Measurements from ENCODE around the gene FAM118A.
"Not testable (repeated sequence)": the region's sequence is repeated elsewhere in the genome, so short reads cannot be mapped to it uniquely, and the experiment has no call there.

Gene FAM118A

DNA sequence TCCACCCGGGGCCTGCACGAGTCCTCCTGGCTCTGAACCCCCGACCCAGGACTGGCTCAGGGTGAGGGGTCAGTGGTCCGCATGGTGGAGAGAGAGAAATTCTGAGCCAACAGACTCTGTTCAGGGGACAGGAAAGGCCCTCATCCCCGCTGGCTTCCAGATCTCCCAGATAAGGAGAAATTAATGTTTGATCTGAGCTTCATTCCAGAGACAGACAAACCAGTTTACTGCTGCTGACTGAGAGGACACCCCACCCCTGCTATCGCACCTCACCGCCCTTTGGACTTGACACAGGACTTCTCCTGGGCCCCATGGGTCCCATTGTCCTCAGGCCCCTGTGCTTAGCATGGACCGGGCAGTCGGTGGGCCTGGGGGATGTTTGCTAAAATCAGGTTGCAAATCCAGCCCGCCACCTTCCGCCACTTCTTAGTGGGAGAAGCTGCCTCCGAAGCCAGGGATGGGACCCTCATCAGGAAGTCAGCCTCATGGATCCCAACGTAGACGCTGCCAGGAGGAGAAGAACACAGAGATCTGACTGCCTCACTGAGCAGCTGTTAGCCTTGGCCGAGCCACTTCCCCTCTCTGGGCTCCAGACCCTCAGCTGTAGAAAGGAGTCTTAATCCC, 36.2 kb upstream of the FAM118A start:
- no peak for TF ChIP-seq CTCF (IDR thresholded peaks at IDR 0.05; ENCODE audit: insufficient read depth, low read depth, low read length, missing control alignments)
- no peak for DNase-seq (ENCODE audit: low read depth)
- H3K4me3 ChIP-seq (ENCODE audit: low read depth, low read length): no peak overlapping the region

GRCh38 chr22:45276507-45277105, 33.1 kb upstream of the FAM118A start:
- no peak for DNase-seq (ENCODE audit: low read depth)
- TF ChIP-seq CTCF (IDR thresholded peaks at IDR 0.05; ENCODE audit: insufficient read depth, low read depth, low read length, missing control alignments): no peak
- no peak overlapping the region for H3K4me3 ChIP-seq (ENCODE audit: low read depth, low read length)

DNA sequence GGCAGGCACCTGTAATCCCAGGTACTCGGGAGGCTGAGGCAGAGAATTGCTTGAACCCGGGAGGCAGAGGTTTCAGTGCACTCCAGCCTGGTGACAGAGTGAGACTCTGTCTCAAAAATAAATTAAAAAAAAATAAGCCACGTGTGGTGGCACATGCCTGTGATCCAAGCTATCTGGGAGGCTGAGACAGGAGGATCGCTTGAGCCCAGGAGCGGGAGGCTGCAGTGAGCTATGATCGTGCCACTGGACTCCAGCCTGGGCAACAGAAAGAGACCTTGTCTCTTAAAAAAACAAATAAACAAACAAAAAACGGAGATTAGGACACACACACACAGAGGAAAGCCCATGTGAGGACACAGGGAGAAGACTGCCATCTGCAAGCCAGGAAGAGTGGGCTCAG, 32.0 kb upstream of the FAM118A start:
- not testable (repeated sequence) for DNase-seq (ENCODE audit: low read depth); H3K4me3 ChIP-seq (ENCODE audit: low read depth, low read length)

DNA sequence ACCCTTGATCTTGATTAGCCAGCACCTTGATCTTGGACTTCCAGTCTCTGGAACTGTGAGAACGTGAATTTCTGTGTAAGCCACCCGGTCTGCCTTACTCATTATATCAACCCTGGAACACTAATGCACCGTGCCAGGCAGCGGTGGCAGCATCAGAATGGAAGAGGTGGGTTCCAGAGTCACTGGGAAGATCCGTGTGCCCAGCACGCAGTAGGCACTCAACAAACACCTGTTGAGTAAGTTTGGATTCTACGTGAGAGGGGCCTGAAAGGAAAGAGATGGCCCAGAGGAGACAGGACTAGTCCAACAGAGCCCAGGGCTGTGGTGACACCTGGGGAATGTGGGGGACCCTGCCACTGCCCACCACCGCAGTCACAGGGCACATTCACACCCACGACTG, 31.6 kb upstream of the FAM118A start:
- no peak for TF ChIP-seq CTCF (IDR thresholded peaks at IDR 0.05; ENCODE audit: insufficient read depth, low read depth, low read length, missing control alignments)
- no peak for DNase-seq (ENCODE audit: low read depth)
- no peak overlapping the region for H3K4me3 ChIP-seq (ENCODE audit: low read depth, low read length)

DNA sequence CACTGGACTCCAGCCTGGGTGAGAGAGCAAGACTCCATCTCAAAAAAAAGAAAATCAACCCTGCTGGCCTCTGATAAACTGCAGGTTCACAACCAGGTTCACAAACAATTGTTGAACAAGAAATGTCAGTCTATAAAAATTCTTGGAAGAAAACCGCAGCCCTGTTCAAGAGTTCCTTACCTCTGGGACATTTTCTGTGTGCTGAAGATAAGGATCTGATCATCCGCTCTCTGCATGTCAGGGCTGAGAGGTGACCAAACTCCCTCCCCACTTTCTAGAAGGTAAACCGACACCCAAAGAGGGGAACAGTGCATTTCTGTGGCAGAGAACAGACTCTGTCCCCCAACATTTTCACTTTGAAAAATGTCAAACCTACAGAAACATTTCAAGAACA, 29.1 kb upstream of the FAM118A start:
- no peak for DNase-seq (ENCODE audit: low read depth)
- no peak overlapping the region for H3K4me3 ChIP-seq (ENCODE audit: low read depth, low read length)
- TF ChIP-seq CTCF (IDR thresholded peaks at IDR 0.05; ENCODE audit: insufficient read depth, low read depth, low read length, missing control alignments): no peak

DNA sequence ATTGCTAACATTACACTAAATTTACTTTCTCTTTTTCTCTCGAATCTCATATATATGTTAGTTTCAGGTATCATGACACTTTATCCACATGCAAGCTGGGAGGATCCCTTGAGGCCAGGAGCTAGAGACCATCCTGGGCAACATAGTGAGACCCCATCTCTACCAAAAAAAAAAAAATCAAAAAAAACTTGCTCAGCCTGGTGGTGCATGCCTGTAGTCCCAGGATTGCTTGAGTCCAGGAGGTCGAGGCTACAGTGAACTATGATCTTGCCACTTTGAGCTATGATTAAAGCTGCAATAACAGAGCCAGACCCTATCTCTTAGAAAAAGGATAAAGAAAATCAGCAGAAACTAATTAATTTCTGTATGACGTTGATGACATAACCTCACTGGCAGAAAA, 28.7 kb upstream of the FAM118A start:
- no peak overlapping the region for H3K4me3 ChIP-seq (ENCODE audit: low read depth, low read length)
- DNase-seq (ENCODE audit: low read depth): no peak
- no peak for TF ChIP-seq CTCF (IDR thresholded peaks at IDR 0.05; ENCODE audit: insufficient read depth, low read depth, low read length, missing control alignments)

- H3K4me3 ChIP-seq (ENCODE audit: low read depth, low read length): peak within 1 kb of the TSS; percentile 24; the same call in 1 of the 2 replicates
- no peak for TF ChIP-seq CTCF (IDR thresholded peaks at IDR 0.05; ENCODE audit: insufficient read depth, low read depth, low read length, missing control alignments)
- peak; percentile 52 for DNase-seq (ENCODE audit: low read depth)
Measured at GRCh38 chr22:45284705-45285262, 24.9 kb upstream of the FAM118A start, which contains the start of gene UPK3A. Gene UPK3A (plus strand): TSS chr22:45284949. CDS start chr22:45285014, 65 bp downstream.
